PC-9 (cell line): ENCODE results near the gene DYNLT3. TPM values are rescaled to one million over a fixed set of nuclear protein-coding genes. Genes with fewer than 3 reads are reported as not detected.

ENCODE experiments used
- BruUV-seq: library from RNA; stranded (reverse); fragments of 400-500 nt; replicated peaks from 2 replicates; lab custom pipeline; 2021; lab: Mats Ljungman, UMichigan
- CTCF ChIA-PET: fragments of 300-600 bp; sonication (Branson Sonifier 250); formaldehyde crosslinking; loops from one replicate; lab custom pipeline; 2022; ENCODE audit warnings: antibody characterized with exemption; lab: Charles Lee
- POLR2A ChIA-PET: fragments of 300-600 bp; sonication (Branson Sonifier 250); formaldehyde crosslinking; loops from one replicate; lab custom pipeline; 2022; ENCODE audit warnings: antibody characterized with exemption; ENCODE audit not compliant: unreplicated experiment; lab: Charles Lee
- DNase-seq, 2 experiments: peaks; one replicate each; pipeline versions ENCODE4 v3.0.0 to v3.0.0-alpha.2; 2015 to 2022; ENCODE audit warnings: mixed read lengths in 1 of 2
- H2AFZ ChIP-seq: fragments of 200-600 bp; sonication (generic); 2 replicates; pipeline ENCODE4 v1.8.1; 2017; ENCODE audit warnings: antibody characterized with exemption
- H3F3A ChIP-seq: fragments of 200-600 bp; sonication (generic); 2 replicates; pipeline ENCODE4 v1.8.1; 2017; ENCODE audit warnings: antibody characterized with exemption, mild to moderate bottlenecking, low read depth; ENCODE audit not compliant: insufficient read depth
- H3K27ac ChIP-seq: fragments of 200-600 bp; sonication (generic); 2 replicates; pipeline ENCODE4 v1.6.1; 2016; ENCODE audit warnings: mixed run types
- H3K27me3 ChIP-seq: fragments of 200-600 bp; sonication (generic); 2 replicates; pipeline ENCODE4 v1.6.1; 2016; ENCODE audit warnings: low read depth, mixed run types; ENCODE audit not compliant: insufficient read depth
- H3K36me3 ChIP-seq: fragments of 200-600 bp; sonication (generic); 2 replicates; pipeline ENCODE4 v1.6.1; 2016; ENCODE audit warnings: low read depth, mixed run types
- H3K4me1 ChIP-seq: fragments of 200-600 bp; sonication (generic); replicated peaks from 2 replicates; pipeline ENCODE4 v1.6.1; 2016; ENCODE audit warnings: mixed run types; ENCODE audit not compliant: insufficient read depth
- H3K4me2 ChIP-seq: fragments of 200-600 bp; sonication (generic); 2 replicates; pipeline ENCODE4 v1.6.1; 2017; ENCODE audit warnings: mixed run types
- H3K4me3 ChIP-seq: fragments of 200-600 bp; sonication (generic); 2 replicates; pipeline ENCODE4 v1.6.1; 2016; ENCODE audit warnings: mixed run types
- H3K79me2 ChIP-seq: fragments of 200-600 bp; sonication (generic); 2 replicates; pipeline ENCODE4 v1.6.1; 2017; ENCODE audit warnings: low read depth, mixed run types
- H3K9me2 ChIP-seq: fragments of 200-600 bp; sonication (generic); 2 replicates; pipeline ENCODE4 v1.8.1; 2017; ENCODE audit warnings: mild to moderate bottlenecking; ENCODE audit not compliant: insufficient read depth
- H3K9me3 ChIP-seq: fragments of 200-600 bp; sonication (generic); 2 replicates; pipeline ENCODE4 v1.8.1; 2016; ENCODE audit warnings: low read depth; ENCODE audit not compliant: insufficient read depth
- H4K20me1 ChIP-seq: fragments of 200-600 bp; sonication (generic); 2 replicates; pipeline ENCODE4 v1.8.1; 2017; ENCODE audit not compliant: insufficient read depth
- CTCF ChIP-seq: fragments of 200-600 bp; sonication (generic); conservative IDR thresholded peaks from 2 replicates; pipeline ENCODE4 v1.6.1; 2017; ENCODE audit warnings: mixed run types, antibody characterized with exemption, mild to moderate bottlenecking, moderate library complexity
- EZH2 ChIP-seq: fragments of 200-600 bp; sonication (generic); IDR thresholded peaks from 2 replicates; pipeline ENCODE4 v1.8.0; 2017; ENCODE audit warnings: antibody characterized with exemption, low read depth
- intact Hi-C: fragments of 100-400 bp; cut with micrococcal nuclease; formaldehyde crosslinking; loops from one replicate; pipeline ENCODE4 v1.10.0; 2022; ENCODE audit not compliant: unreplicated experiment
- total RNA-seq: library from RNA; stranded (reverse); gene quantifications from 2 replicates; pipeline ENCODE4 v1.2.3, GENCODE V29; 2021

DYNLT3 gene
- total RNA-seq, 1 experiment from 2014 or later, result not detected

DNA sequence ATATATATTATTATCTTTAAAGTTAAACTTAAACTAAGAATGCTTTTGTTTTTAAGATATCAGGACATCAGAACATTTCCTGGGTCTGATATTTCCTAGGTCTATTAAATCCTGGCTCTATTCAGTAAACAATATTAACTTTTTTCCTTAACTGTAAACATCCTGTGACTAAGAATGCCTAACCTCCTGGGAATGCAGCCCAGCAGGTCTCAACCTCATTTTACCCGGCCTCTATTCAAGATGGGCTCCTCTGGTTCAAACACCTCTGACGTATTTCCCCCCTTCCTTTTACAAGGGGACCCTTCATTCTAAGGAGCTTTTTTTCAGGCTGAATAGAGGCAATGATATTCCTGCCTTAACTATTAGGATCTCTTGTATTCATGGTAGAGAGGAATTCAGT, 35.8 kb upstream of the DYNLT3 start:
- no TSS peak for BruUV-seq
- Histone ChIP-seq H2AFZ (no peak overlapping the region), H3K36me3 (no peaks in the 10 kb centered on the region), H3K9me3 (no peaks in the 10 kb centered on the region), H3F3A (no peaks in the 10 kb centered on the region), H3K4me1 (no peaks in the 10 kb centered on the region), H3K79me2 (no peaks in the 10 kb centered on the region), H4K20me1 (no peaks in the 10 kb centered on the region), H3K27ac (no peak overlapping the region), H3K27me3 (no peaks in the 10 kb centered on the region), H3K4me2 (no peak overlapping the region), H3K4me3 (no peak overlapping the region), H3K9me2 (no peaks in the 10 kb centered on the region)
- TF ChIP-seq CTCF (no peak), EZH2 (no peak)
- CTCF ChIA-PET, result no interaction called here
- POLR2A ChIA-PET, result no interaction called here
- DNase-seq, result no peak
- intact Hi-C loops, result no loop called here

DNA sequence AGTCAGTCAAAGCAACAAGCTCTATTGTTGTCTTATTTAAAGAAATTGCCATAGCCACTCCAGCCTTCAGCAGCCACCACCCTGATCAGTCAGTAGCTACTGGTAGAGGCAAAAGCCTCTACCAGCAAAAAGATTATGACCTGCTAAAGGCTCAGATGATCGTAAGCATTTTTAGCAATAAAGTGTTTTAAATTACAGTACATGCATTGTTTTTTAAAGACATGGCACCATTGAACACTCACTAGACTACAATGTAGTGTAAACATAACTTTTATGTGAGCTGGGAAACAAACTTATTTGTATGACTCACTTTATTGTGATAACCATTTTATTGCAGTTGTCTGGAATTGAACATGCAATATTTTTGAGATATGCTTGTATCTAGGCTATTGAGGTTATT, 32.3 kb upstream of the DYNLT3 start:
- Histone ChIP-seq H2AFZ (no peak overlapping the region), H3K79me2 (no peaks in the 10 kb centered on the region), H3K9me2 (no peaks in the 10 kb centered on the region), H3K4me2 (no peak overlapping the region), H4K20me1 (no peaks in the 10 kb centered on the region), H3K9me3 (no peaks in the 10 kb centered on the region), H3F3A (no peaks in the 10 kb centered on the region), H3K4me1 (no peaks in the 10 kb centered on the region), H3K36me3 (no peaks in the 10 kb centered on the region), H3K27me3 (no peaks in the 10 kb centered on the region), H3K4me3 (no peak overlapping the region), H3K27ac (no peak overlapping the region)
- ChIA-PET POLR2A (no interaction called here), CTCF (no interaction called here)
- no TSS peak for BruUV-seq
- no peak for TF ChIP-seq CTCF
- TF ChIP-seq EZH2, result no peak
- intact Hi-C loops, result no loop called here
- no peak for DNase-seq

- TF ChIP-seq CTCF (no peak), EZH2 (no peak)
- no peaks in the 10 kb centered on the region for H3F3A ChIP-seq
- H2AFZ ChIP-seq, result no peak overlapping the region
- CTCF ChIA-PET, result no interaction called here
- intact Hi-C loops, result no loop called here
- no peaks in the 10 kb centered on the region for H3K27me3 ChIP-seq
- no peaks in the 10 kb centered on the region for H4K20me1 ChIP-seq
- no TSS peak for BruUV-seq
- H3K36me3 ChIP-seq, result no peaks in the 10 kb centered on the region
- no peaks in the 10 kb centered on the region for H3K9me3 ChIP-seq
- no peaks in the 10 kb centered on the region for H3K9me2 ChIP-seq
- POLR2A ChIA-PET, result no interaction called here
- no peaks in the 10 kb centered on the region for H3K79me2 ChIP-seq
- H3K4me2 ChIP-seq, result no peak overlapping the region
- no peak for DNase-seq
- no peak overlapping the region for H3K4me3 ChIP-seq
- no peak overlapping the region for H3K27ac ChIP-seq
- no peaks in the 10 kb centered on the region for H3K4me1 ChIP-seq
Measured at GRCh38 chrX:37876716-37877115, 29.3 kb upstream of the DYNLT3 start.
